MM.1S (cell line): ENCODE data around the gene MAGI1.

ENCODE experiments used
- DNase-seq: peaks from one replicate; pipeline ENCODE4 v3.0.0-alpha.2; 2015
- H2AFZ ChIP-seq: fragments of 300-600 bp; sonication (generic); 2 replicates; pipeline ENCODE4 v1.6.0; 2016; ENCODE audit warnings: antibody characterized with exemption, low read length
- H3F3A ChIP-seq: fragments of 300-600 bp; sonication (generic); 2 replicates; pipeline ENCODE4 v1.6.1; 2016; ENCODE audit warnings: mild to moderate bottlenecking, antibody characterized with exemption, low read length, moderate library complexity, mixed read lengths; ENCODE audit not compliant: insufficient read depth
- H3K27ac ChIP-seq: fragments of 300-600 bp; sonication (generic); 2 replicates; pipeline ENCODE4 v1.5.1; 2016; ENCODE audit warnings: mild to moderate bottlenecking, low read length
- H3K27me3 ChIP-seq: fragments of 300-600 bp; sonication (generic); replicated peaks from 2 replicates; pipeline ENCODE4 v1.6.0; 2016; ENCODE audit warnings: low read length; ENCODE audit not compliant: insufficient read depth
- H3K36me3 ChIP-seq: fragments of 300-600 bp; sonication (generic); replicated peaks from 2 replicates; pipeline ENCODE4 v1.6.1; 2016; ENCODE audit warnings: mild to moderate bottlenecking, low read length, mixed read lengths; ENCODE audit not compliant: insufficient read depth
- H3K4me1 ChIP-seq: fragments of 300-600 bp; sonication (generic); 2 replicates; pipeline ENCODE4 v1.6.1; 2016; ENCODE audit warnings: low read length, mixed read lengths
- H3K4me2 ChIP-seq: fragments of 300-600 bp; sonication (generic); 2 replicates; pipeline ENCODE4 v1.6.0; 2016; ENCODE audit warnings: low read depth, low read length
- H3K4me3 ChIP-seq: fragments of 300-600 bp; sonication (generic); 2 replicates; pipeline ENCODE4 v1.5.1; 2016; ENCODE audit warnings: low read length, mixed read lengths
- H3K79me2 ChIP-seq: fragments of 300-600 bp; sonication (generic); 2 replicates; pipeline ENCODE4 v1.6.1; 2016; ENCODE audit warnings: mixed run types, low read length, mixed read lengths
- H3K9ac ChIP-seq: fragments of 300-600 bp; sonication (generic); 2 replicates; pipeline ENCODE4 v1.6.1; 2016; ENCODE audit warnings: low read length, mixed read lengths
- H3K9me2 ChIP-seq: fragments of 300-600 bp; sonication (generic); replicated peaks from 2 replicates; pipeline ENCODE4 v1.6.1; 2016; ENCODE audit warnings: mild to moderate bottlenecking, low read length, mixed read lengths; ENCODE audit not compliant: insufficient read depth
- H3K9me3 ChIP-seq: fragments of 300-600 bp; sonication (generic); replicated peaks from 2 replicates; pipeline ENCODE4 v1.6.1; 2016; ENCODE audit warnings: mild to moderate bottlenecking, low read length, mixed read lengths; ENCODE audit not compliant: insufficient read depth
- H4K20me1 ChIP-seq: fragments of 300-600 bp; sonication (generic); 2 replicates; pipeline ENCODE4 v1.6.1; 2016; ENCODE audit warnings: mild to moderate bottlenecking, low read length, moderate library complexity, mixed read lengths; ENCODE audit not compliant: insufficient read depth
- EZH2 ChIP-seq: fragments of 300-600 bp; sonication (generic); optimal IDR thresholded peaks from 2 replicates; pipeline ENCODE3; 2017; ENCODE audit warnings: low read depth, mild to moderate bottlenecking, antibody characterized with exemption, low read length, mixed read lengths
- EZH2phosphoT487 ChIP-seq: fragments of 300-600 bp; sonication (generic); IDR thresholded peaks from 2 replicates; pipeline ENCODE4 v1.6.1; 2018; ENCODE audit warnings: antibody characterized with exemption, low read length
- TF ChIP-seq, protein P1 (sequence below): fragments of 300-600 bp; sonication (generic); IDR thresholded peaks from 2 replicates; pipeline ENCODE4 v1.5.1; 2016; ENCODE audit warnings: antibody characterized with exemption, low read length, mixed read lengths

Gene MAGI1

DNA sequence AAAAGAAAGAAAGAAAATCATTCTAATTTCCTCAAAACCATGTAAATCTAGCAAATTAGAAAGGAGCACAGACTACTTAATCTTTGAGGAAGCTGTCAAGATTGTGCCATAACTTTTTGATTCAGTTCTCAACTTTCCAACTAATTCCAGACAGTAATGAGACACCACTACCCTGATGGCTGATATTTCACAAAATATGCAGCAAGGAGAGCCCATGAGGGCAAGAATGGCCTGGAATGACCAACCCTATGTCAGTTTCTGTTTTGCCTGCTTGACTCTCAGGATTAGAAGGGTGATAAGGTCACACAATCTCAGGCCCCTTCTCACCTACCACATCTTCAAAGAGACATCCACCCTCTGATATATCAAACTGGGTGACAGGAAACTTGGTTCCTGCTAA lies 134.7 kb downstream of the MAGI1 start:
- DNase-seq = no peak
- H3K4me3 ChIP-seq = no peak overlapping the region
- no peak overlapping the region for H3K4me2 ChIP-seq
- no peaks in the 10 kb centered on the region for H3K79me2 ChIP-seq
- no peak overlapping the region for H2AFZ ChIP-seq
- H3F3A ChIP-seq = no peaks in the 10 kb centered on the region
- no peak overlapping the region for H3K27ac ChIP-seq
- no peaks in the 10 kb centered on the region for H4K20me1 ChIP-seq
- no peaks in the 10 kb centered on the region for H3K36me3 ChIP-seq
- H3K9me2 ChIP-seq = no peaks in the 10 kb centered on the region
- TF ChIP-seq, protein P1, sequence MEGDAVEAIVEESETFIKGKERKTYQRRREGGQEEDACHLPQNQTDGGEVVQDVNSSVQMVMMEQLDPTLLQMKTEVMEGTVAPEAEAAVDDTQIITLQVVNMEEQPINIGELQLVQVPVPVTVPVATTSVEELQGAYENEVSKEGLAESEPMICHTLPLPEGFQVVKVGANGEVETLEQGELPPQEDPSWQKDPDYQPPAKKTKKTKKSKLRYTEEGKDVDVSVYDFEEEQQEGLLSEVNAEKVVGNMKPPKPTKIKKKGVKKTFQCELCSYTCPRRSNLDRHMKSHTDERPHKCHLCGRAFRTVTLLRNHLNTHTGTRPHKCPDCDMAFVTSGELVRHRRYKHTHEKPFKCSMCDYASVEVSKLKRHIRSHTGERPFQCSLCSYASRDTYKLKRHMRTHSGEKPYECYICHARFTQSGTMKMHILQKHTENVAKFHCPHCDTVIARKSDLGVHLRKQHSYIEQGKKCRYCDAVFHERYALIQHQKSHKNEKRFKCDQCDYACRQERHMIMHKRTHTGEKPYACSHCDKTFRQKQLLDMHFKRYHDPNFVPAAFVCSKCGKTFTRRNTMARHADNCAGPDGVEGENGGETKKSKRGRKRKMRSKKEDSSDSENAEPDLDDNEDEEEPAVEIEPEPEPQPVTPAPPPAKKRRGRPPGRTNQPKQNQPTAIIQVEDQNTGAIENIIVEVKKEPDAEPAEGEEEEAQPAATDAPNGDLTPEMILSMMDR = no peak
- H3K27me3 ChIP-seq = no peaks in the 10 kb centered on the region
- no peaks in the 10 kb centered on the region for H3K4me1 ChIP-seq
- no peak overlapping the region for H3K9ac ChIP-seq
- no peaks in the 10 kb centered on the region for H3K9me3 ChIP-seq

GRCh38 chr3:65902304-65902793 lies 136.4 kb downstream of the MAGI1 start:
- H2AFZ ChIP-seq = no peak overlapping the region
- no peak overlapping the region for H3K27ac ChIP-seq
- H3K9ac ChIP-seq = no peak overlapping the region
- H3K79me2 ChIP-seq = no peaks in the 10 kb centered on the region
- no peak overlapping the region for H3K4me2 ChIP-seq
- H3K4me3 ChIP-seq = no peak overlapping the region
- H4K20me1 ChIP-seq = no peaks in the 10 kb centered on the region
- H3K9me3 ChIP-seq = no peaks in the 10 kb centered on the region
- no peaks in the 10 kb centered on the region for H3K36me3 ChIP-seq
- no peak for TF ChIP-seq EZH2phosphoT487
- TF ChIP-seq, protein P1 = no peak
- no peak for TF ChIP-seq EZH2
- no peaks in the 10 kb centered on the region for H3K9me2 ChIP-seq
- DNase-seq = no peak
- H3K27me3 ChIP-seq = no peaks in the 10 kb centered on the region
- H3F3A ChIP-seq = no peaks in the 10 kb centered on the region
- no peaks in the 10 kb centered on the region for H3K4me1 ChIP-seq

- no peaks in the 10 kb centered on the region for H3K9me2 ChIP-seq
- H3K9ac ChIP-seq = no peak overlapping the region
- H3K27me3 ChIP-seq = no peaks in the 10 kb centered on the region
Observed at GRCh38 chr3:65901226-65901625, 137.5 kb downstream of the MAGI1 start.

More at GRCh38 chr3:65901226-65901625, 137.5 kb downstream of the MAGI1 start:
- Histone ChIP-seq H3K27ac (no peak overlapping the region), H4K20me1 (no peaks in the 10 kb centered on the region), H3K4me2 (no peak overlapping the region), H3K4me1 (no peaks in the 10 kb centered on the region), H3K36me3 (no peaks in the 10 kb centered on the region), H3F3A (no peaks in the 10 kb centered on the region), H3K79me2 (no peaks in the 10 kb centered on the region), H3K9me3 (no peaks in the 10 kb centered on the region), H2AFZ (no peak overlapping the region), H3K4me3 (no peak overlapping the region)
- DNase-seq = no peak
- TF ChIP-seq, protein P1 = no peak
- TF ChIP-seq EZH2phosphoT487 (no peak), EZH2 (no peak)
